ENCODE measurements around the gene SUFU.

Gene SUFU

DNA sequence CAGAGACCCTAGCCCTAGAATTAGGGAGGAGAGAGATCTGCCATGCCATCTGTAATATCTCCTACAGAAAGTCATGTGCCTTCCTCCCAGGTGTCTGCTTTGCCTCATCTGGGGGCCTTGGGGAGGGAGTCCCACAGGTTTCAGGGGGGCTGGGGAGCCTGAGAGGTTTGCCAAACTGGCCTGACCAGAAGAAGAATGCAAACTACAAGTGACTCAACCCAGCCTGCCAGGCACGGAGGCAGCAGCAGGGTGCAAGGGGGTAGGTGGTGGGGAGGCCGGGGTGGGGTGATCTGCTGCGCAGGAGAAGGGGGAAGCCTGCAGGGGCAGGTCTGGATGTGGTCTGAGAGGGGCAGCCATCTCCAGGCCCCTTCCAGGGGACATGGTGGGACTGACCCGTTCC lies 130.9 kb downstream of the SUFU start:
- H3K27ac ChIP-seq = peak overlapping the region; percentile 98
- H3K4me3 ChIP-seq (ENCODE audit: low read depth, low read length) = no peak overlapping the region
- no peak overlapping the region for H3K9ac ChIP-seq
- H3K36me3 ChIP-seq (ENCODE audit: control insufficient read depth, insufficient read depth, low read length) = no peaks in the 10 kb centered on the region
- no peak overlapping the region for H3K4me2 ChIP-seq (ENCODE audit: low read length)
- H2AFZ ChIP-seq = peak overlapping the region; percentile 29
- H3K4me1 ChIP-seq = peaks cover 54% of the 10 kb centered on the region
- no peaks in the 10 kb centered on the region for H3K79me2 ChIP-seq
- no peaks in the 10 kb centered on the region for H3K9me3 ChIP-seq (ENCODE audit: control insufficient read depth, low read length)
- H3K27me3 ChIP-seq (ENCODE audit: control insufficient read depth, insufficient read depth, low read length) = no peaks in the 10 kb centered on the region
- TF ChIP-seq, protein P1, sequence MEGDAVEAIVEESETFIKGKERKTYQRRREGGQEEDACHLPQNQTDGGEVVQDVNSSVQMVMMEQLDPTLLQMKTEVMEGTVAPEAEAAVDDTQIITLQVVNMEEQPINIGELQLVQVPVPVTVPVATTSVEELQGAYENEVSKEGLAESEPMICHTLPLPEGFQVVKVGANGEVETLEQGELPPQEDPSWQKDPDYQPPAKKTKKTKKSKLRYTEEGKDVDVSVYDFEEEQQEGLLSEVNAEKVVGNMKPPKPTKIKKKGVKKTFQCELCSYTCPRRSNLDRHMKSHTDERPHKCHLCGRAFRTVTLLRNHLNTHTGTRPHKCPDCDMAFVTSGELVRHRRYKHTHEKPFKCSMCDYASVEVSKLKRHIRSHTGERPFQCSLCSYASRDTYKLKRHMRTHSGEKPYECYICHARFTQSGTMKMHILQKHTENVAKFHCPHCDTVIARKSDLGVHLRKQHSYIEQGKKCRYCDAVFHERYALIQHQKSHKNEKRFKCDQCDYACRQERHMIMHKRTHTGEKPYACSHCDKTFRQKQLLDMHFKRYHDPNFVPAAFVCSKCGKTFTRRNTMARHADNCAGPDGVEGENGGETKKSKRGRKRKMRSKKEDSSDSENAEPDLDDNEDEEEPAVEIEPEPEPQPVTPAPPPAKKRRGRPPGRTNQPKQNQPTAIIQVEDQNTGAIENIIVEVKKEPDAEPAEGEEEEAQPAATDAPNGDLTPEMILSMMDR (IDR thresholded peaks at IDR 0.05) = no peak

DNA sequence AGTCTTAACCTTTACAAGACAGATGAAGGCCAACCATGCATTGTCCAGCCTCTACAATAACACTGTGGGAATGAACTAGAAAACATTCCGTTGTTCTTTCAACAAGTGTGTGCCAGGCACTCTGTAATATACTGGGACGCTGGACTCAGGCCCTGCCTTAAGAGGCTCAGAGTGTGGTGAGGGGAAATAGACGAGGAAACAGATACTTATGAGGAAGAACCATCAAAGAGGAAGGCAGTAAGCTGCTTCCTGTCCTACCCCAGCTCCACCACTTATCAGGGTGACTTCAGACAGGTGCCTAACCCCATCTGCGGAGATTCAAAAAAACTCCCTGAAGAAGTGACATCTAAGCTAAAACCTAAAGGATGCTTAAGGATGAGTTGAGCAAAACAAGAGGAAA lies 131.6 kb downstream of the SUFU start:
- H3K27ac ChIP-seq = peak overlapping the region; percentile 98
- no peaks in the 10 kb centered on the region for H3K36me3 ChIP-seq (ENCODE audit: control insufficient read depth, insufficient read depth, low read length)
- peaks cover 55% of the 10 kb centered on the region for H3K4me1 ChIP-seq
- H3K79me2 ChIP-seq = no peaks in the 10 kb centered on the region
- H3K4me2 ChIP-seq (ENCODE audit: low read length) = no peak overlapping the region
- TF ChIP-seq, protein P1 (IDR thresholded peaks at IDR 0.05) = no peak
- no peaks in the 10 kb centered on the region for H3K27me3 ChIP-seq (ENCODE audit: control insufficient read depth, insufficient read depth, low read length)
- H2AFZ ChIP-seq = no peak overlapping the region
- H3K9ac ChIP-seq = no peak overlapping the region
- H3K4me3 ChIP-seq (ENCODE audit: low read depth, low read length) = no peak overlapping the region
- no peaks in the 10 kb centered on the region for H3K9me3 ChIP-seq (ENCODE audit: control insufficient read depth, low read length)

DNA sequence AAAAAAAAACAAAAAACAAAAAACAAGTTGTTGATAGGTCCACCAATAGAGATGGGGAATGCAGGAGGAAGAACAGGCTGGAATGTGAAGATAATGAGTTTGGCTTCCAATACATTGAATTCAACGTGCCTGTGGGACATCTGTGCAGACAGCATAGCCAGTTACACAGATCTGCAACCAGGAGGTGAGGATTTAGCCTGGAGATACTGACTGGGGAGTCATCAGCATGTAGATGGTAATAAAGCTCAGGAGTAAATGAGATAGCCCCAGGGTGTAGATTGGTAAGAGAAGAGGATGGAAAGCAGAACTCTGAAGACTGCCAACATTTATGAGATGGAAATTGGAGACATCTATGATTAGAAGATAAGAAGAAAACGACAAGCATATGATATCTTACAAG lies 135.8 kb downstream of the SUFU start:
- peak overlapping the region; percentile 64 for H3K27ac ChIP-seq
- no peaks in the 10 kb centered on the region for H3K36me3 ChIP-seq (ENCODE audit: control insufficient read depth, insufficient read depth, low read length)
- H2AFZ ChIP-seq = peak overlapping the region; percentile 53
- H3K27me3 ChIP-seq (ENCODE audit: control insufficient read depth, insufficient read depth, low read length) = no peaks in the 10 kb centered on the region
- H3K4me2 ChIP-seq (ENCODE audit: low read length) = no peak overlapping the region
- H3K79me2 ChIP-seq = peaks cover 5% of the 10 kb centered on the region
- peaks cover 19% of the 10 kb centered on the region for H3K4me1 ChIP-seq
- H3K9ac ChIP-seq = no peak overlapping the region
- TF ChIP-seq, protein P1 (IDR thresholded peaks at IDR 0.05) = no peak
- no peak overlapping the region for H3K4me3 ChIP-seq (ENCODE audit: low read depth, low read length)
- no peaks in the 10 kb centered on the region for H3K9me3 ChIP-seq (ENCODE audit: control insufficient read depth, low read length)

DNA sequence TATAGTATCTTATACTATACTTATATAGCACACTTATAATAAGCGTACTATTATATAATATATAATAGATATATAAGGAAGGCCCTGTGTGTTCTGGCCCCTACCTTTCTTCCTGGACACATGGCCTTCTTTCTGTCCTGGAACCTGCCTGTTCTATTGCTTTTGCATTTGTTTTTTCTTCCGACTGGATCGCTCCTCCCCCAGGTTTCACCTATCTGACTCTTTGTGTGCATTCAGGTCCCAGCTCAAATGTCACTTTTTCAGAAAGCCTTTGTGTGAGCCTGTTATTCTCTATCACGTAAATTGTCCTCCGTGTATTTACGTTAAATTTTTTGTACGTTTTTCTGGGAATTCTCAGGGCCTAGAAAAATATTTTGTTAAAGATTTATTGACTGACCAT lies 137.6 kb downstream of the SUFU start:
- TF ChIP-seq, protein P1 (IDR thresholded peaks at IDR 0.05) = no peak
- Histone ChIP-seq H3K9me3 (ENCODE audit: control insufficient read depth, low read length) (no peaks in the 10 kb centered on the region), H2AFZ (peak overlapping the region; percentile 75), H3K27me3 (ENCODE audit: control insufficient read depth, insufficient read depth, low read length) (no peaks in the 10 kb centered on the region), H3K4me2 (ENCODE audit: low read length) (peak overlapping the region; percentile 81), H3K4me1 (peaks cover 17% of the 10 kb centered on the region), H3K27ac (peak overlapping the region; percentile 99), H3K79me2 (peaks cover 23% of the 10 kb centered on the region), H3K36me3 (ENCODE audit: control insufficient read depth, insufficient read depth, low read length) (no peaks in the 10 kb centered on the region), H3K9ac (no peak overlapping the region), H3K4me3 (ENCODE audit: low read depth, low read length) (peak overlapping the region; percentile 71)
